GM12801 (cell line): ENCODE measurements around the gene MBP.

Source experiments
- CTCF ChIP-seq: IDR thresholded peaks from one replicate; pipeline ENCODE4 v1.5.1; 2011; ENCODE audit warnings: control low read depth; ENCODE audit not compliant: insufficient read length; ENCODE audit errors: extremely low read depth

MBP gene

GRCh38 chr18:77100751-77101355, 31.7 kb downstream of the MBP start:
- no peak for TF ChIP-seq CTCF

GRCh38 chr18:77099485-77100370, 32.9 kb downstream of the MBP start:
- no peak for TF ChIP-seq CTCF

GRCh38 chr18:77098538-77099174, 33.9 kb downstream of the MBP start:
- TF ChIP-seq CTCF, result no peak

- no peak for TF ChIP-seq CTCF
Observed at GRCh38 chr18:77098029-77098428, 34.6 kb downstream of the MBP start.

- no peak for TF ChIP-seq CTCF
Observed at GRCh38 chr18:77096936-77097886, 35.4 kb downstream of the MBP start.

- TF ChIP-seq CTCF, result no peak
Observed at GRCh38 chr18:77095391-77096371, 36.9 kb downstream of the MBP start.
